ENCODE data around the gene AREG. TPM values are rescaled to one million over a fixed set of nuclear protein-coding genes. Genes with fewer than 3 reads are reported as not detected.

The AREG gene
- total RNA-seq, 1 donor from 2014 or later = not detected

DNA sequence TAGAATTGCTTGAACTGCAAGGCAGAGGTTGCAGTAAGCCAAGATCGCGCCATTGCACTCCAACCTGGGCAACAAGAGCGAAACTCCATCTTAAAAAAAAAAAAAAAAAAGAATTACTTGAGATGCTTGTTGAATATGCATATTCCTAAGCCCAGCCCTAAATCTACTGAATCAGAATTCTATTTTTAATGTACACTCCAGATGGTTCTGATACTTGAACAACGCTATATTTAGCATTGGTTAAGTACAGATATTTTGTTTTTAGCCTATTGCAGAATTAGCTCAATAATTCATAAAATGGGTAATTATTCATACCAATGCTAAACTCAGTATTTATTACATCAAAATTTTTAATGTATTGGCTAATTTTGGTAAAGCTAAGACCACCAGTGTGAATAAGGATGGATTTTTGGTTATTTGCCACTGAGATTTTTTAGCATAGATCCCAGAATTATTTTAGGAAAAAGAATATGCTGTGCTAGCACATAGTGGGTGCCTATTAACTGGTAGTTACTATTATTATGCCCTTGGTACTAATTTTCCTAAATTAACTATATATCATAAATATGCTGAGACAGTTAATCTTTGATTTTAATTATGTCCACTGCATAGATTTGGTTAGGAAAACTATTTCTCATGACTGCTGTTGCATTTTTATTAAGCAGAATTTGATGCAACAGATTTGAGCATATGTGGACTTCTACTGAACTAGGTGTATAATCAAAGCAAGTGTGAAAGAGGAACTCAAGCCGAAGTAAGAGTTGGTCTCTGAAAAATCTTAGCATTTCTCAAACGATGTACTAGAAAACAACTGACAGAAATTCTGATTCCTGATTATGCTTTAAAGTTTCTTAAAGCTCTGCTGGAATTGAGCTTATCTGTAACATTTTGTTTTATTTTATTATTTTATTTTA, 9.2 kb downstream of the AREG start:
- TF ChIP-seq CTCF (IDR thresholded peaks at IDR 0.05) = no peak
- H3K4me1 Mint-ChIP-seq (ENCODE audit: low read depth) = peaks cover 13% of the 10 kb centered on the region
- no peak overlapping the region for H3K4me3 Mint-ChIP-seq (ENCODE audit: unreplicated experiment)
- peaks cover 5% of the 10 kb centered on the region for H3K27me3 Mint-ChIP-seq (ENCODE audit: low read depth)
- no peaks in the 10 kb centered on the region for H3K9me3 Mint-ChIP-seq (ENCODE audit: low read depth)
- peaks cover 2% of the 10 kb centered on the region for H3K36me3 Mint-ChIP-seq (ENCODE audit: low read depth)
- no peak for DNase-seq (ENCODE audit: low spot score)
- H3K27ac Mint-ChIP-seq (ENCODE audit: unreplicated experiment) = no peak overlapping the region

DNA sequence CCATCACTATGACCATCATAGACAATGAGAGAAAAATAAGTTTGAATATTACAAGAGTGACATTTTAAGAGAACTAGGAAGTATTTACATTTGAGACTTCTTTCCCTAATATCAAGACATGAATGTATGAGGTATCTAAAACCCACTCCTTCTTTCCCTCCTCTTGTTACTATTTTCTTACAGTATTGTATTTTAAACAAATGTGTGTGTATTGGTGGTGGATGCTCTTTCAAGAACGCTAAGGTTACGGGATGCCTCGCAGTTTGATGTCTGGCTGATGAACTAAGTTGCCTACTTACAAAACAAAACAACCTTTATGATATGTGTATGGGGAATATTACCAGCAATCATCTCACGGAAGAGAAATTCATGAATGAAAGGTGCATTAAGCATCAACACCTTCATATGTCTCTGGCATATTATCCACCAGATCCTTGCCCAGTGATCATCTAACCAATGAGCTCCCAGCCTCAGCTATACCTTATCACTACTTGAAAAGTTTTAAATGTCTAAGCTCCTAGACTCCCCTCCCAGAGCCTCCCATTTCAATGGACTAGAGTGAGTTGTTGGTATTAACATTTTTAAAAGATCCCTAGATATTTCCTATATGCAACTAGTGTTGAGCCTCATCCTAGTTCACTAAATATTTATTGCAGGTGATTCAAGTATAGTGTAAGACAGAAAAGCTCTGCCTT, 10.6 kb downstream of the AREG start:
- Mint-ChIP-seq H3K9me3 (ENCODE audit: low read depth) (peaks cover 7% of the 10 kb centered on the region), H3K4me1 (ENCODE audit: low read depth) (peaks cover 7% of the 10 kb centered on the region), H3K4me3 (ENCODE audit: unreplicated experiment) (no peak overlapping the region), H3K27ac (ENCODE audit: unreplicated experiment) (no peak overlapping the region), H3K36me3 (ENCODE audit: low read depth) (peaks cover 4% of the 10 kb centered on the region), H3K27me3 (ENCODE audit: low read depth) (peaks cover 8% of the 10 kb centered on the region)
- TF ChIP-seq CTCF (IDR thresholded peaks at IDR 0.05) = no peak
- DNase-seq (ENCODE audit: low spot score) = no peak

DNA sequence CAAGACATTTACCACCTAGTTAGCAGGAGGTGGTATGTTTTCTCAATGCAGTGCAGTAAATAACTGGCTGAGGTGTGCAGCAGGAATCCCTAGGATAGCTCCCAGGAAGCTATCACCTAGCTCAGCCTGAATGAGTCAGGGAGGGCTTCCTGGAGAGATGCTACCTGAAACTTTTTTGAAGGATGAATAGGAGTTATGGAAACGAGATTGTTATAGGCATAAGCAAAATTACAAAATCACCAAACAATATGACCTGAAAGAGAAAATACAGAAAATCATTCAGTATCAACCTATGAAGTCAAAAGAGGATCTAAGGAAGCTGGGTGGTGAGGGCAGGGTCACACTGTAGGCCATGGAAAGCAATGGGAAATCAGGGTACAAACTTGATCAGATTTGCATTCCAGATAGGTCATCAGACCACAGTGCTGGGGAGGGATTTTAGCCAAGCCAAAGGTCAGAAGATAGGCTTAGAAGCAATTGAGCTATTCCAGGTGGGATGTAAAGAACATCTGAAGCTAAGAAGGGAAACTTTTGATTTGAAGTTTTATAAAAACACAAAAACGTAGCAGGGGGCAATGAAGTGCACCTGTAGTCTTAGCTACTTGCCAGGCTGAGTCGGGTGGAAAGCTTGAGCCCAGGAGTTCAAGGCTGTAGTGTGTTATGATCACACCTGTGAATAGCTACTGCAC, 11.3 kb downstream of the AREG start:
- no peak overlapping the region for H3K27ac Mint-ChIP-seq (ENCODE audit: unreplicated experiment)
- no peak for DNase-seq (ENCODE audit: low spot score)
- peaks cover 3% of the 10 kb centered on the region for H3K4me1 Mint-ChIP-seq (ENCODE audit: low read depth)
- H3K4me3 Mint-ChIP-seq (ENCODE audit: unreplicated experiment) = no peak overlapping the region
- peaks cover 7% of the 10 kb centered on the region for H3K9me3 Mint-ChIP-seq (ENCODE audit: low read depth)
- peaks cover 8% of the 10 kb centered on the region for H3K27me3 Mint-ChIP-seq (ENCODE audit: low read depth)
- H3K36me3 Mint-ChIP-seq (ENCODE audit: low read depth) = peaks cover 4% of the 10 kb centered on the region
- TF ChIP-seq CTCF (IDR thresholded peaks at IDR 0.05) = no peak

DNA sequence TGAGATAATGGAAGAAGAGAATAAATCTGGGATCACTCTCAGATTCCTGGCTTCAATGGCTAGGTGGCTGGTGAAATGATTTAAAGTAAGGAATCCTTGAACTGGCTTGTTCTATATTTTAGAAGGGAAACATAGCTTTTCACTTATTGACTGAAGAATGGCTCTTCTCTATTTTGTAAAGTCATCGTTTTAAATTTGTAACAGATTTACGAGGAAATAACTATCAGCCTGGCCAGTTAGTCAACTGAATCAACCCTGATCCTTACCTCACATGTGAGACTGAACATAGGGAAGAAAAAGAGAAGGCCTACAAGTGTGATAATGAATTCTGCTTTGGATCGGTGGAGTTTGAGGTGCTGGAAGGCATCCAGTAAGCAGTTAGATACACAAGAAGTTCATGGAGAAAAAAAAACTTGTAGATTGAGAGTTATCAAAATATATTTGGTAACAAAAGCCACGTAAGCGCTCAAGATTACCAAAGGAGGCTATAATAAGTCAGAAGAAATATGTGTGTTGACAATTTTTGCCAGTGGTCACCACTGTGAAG, 12.0 kb downstream of the AREG start:
- Mint-ChIP-seq H3K9me3 (ENCODE audit: low read depth) (peaks cover 7% of the 10 kb centered on the region), H3K4me3 (ENCODE audit: unreplicated experiment) (no peak overlapping the region), H3K36me3 (ENCODE audit: low read depth) (peaks cover 4% of the 10 kb centered on the region), H3K27me3 (ENCODE audit: low read depth) (peaks cover 8% of the 10 kb centered on the region), H3K27ac (ENCODE audit: unreplicated experiment) (no peak overlapping the region), H3K4me1 (ENCODE audit: low read depth) (no peaks in the 10 kb centered on the region)
- DNase-seq (ENCODE audit: low spot score) = no peak
- TF ChIP-seq CTCF (IDR thresholded peaks at IDR 0.05) = no peak

DNA sequence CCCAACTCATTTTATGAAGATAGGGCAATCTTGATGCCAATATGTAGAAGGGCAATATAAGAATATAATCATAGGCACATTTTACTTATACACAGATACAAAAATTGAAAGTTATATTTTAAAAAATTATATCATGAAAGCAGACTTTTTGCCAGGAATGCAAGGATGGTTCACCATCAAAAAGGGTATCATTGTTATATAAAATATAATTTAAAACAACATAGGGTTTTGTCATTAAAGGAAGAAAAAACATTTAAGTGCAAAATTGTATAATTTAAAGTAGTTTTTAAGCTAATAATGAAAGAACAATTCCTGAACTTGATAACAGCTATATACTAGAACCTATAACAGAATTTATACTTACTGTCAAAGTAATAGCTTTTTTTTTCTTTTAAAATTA, 15.9 kb downstream of the AREG start:
- Mint-ChIP-seq H3K4me3 (ENCODE audit: unreplicated experiment) (no peak overlapping the region), H3K27me3 (ENCODE audit: low read depth) (peaks cover 13% of the 10 kb centered on the region), H3K9me3 (ENCODE audit: low read depth) (peaks cover 7% of the 10 kb centered on the region), H3K36me3 (ENCODE audit: low read depth) (peaks cover 2% of the 10 kb centered on the region), H3K4me1 (ENCODE audit: low read depth) (no peaks in the 10 kb centered on the region), H3K27ac (ENCODE audit: unreplicated experiment) (no peak overlapping the region)
- TF ChIP-seq CTCF (IDR thresholded peaks at IDR 0.05) = no peak
- no peak for DNase-seq (ENCODE audit: low spot score)
